Endothelial cell of umbilical vein (primary cell): ENCODE measurements around the gene CLIP1. TPM values are rescaled to one million over a fixed set of nuclear protein-coding genes. Genes with fewer than 3 reads are reported as not detected.

Experiments
- BruUV-seq: library from RNA; stranded (reverse); fragments of 400-500 nt; replicated peaks from 2 replicates; lab custom pipeline; 2021; lab: Mats Ljungman, UMichigan
- CTCF ChIA-PET: fragments of 300-600, 350-600 bp; sonication (Branson Sonifier 250); formaldehyde crosslinking; loops from one replicate; lab custom pipeline; 2021; ENCODE audit warnings: antibody characterized with exemption, inconsistent platforms; lab: Charles Lee
- POLR2A ChIA-PET: fragments of 300-600, 350-600 bp; sonication (Branson Sonifier 250); formaldehyde crosslinking; loops from one replicate; lab custom pipeline; 2021; ENCODE audit warnings: antibody characterized with exemption, inconsistent platforms; lab: Charles Lee
- DNase-seq: peaks from one replicate; pipeline ENCODE4 v3.0.0-alpha.2; 2011; ENCODE audit warnings: low read depth, low spot score
- FAIRE-seq: peaks from 2 replicates; lab custom pipeline; 2011; peaks lifted over from hg19 to GRCh38; lab: Jason Lieb, UNC
- H2AFZ ChIP-seq: 2 replicates; pipeline ENCODE4 v1.6.0; 2012; ENCODE audit warnings: low read depth, low read length, control low read depth, inconsistent platforms
- H3K27ac ChIP-seq: 2 replicates; pipeline ENCODE4 v1.5.1; 2011; ENCODE audit warnings: low read depth, mild to moderate bottlenecking, control low read depth, low read length, moderate library complexity; ENCODE audit not compliant: insufficient read depth
- H3K27me3 ChIP-seq, 2 experiments: 2 replicates each; pipeline versions ENCODE4 v1.6.0 to v1.6.1; 2011; ENCODE audit warnings: low read length in 2 of 2, mixed read lengths in 1 of 2; ENCODE audit not compliant: control insufficient read depth in 2 of 2, insufficient read depth in 2 of 2
- H3K36me3 ChIP-seq, 2 experiments: 2 replicates in 1 of 2; 3 replicates in 1 of 2; pipeline ENCODE4 v1.5.1; 2011; ENCODE audit warnings: low read length in 2 of 2, mild to moderate bottlenecking in 1 of 2, moderate library complexity in 1 of 2; ENCODE audit not compliant: control insufficient read depth in 2 of 2, insufficient read depth in 2 of 2; ENCODE audit errors: extremely low read depth in 1 of 2
- H3K4me1 ChIP-seq: 3 replicates; pipeline ENCODE4 v1.5.1; 2011; ENCODE audit warnings: mild to moderate bottlenecking, low read length; ENCODE audit not compliant: control insufficient read depth, insufficient read depth; ENCODE audit errors: extremely low read depth
- H3K4me2 ChIP-seq: 2 replicates; pipeline ENCODE4 v1.6.1; 2011; ENCODE audit warnings: low read length, control low read depth, mixed read lengths; ENCODE audit not compliant: insufficient read depth
- H3K4me3 ChIP-seq, 3 experiments: fragments of 200-600 bp in 1 of 3; sonication (generic), shearing (Covaris generic) in 1 of 3; replicated peaks in 1 of 3; 2 replicates each; pipeline ENCODE4 v1.5.1; 2011 to 2016; ENCODE audit warnings: control low read depth in 3 of 3, low read length in 3 of 3, mild to moderate bottlenecking in 2 of 3, inconsistent platforms in 1 of 3, low read depth in 1 of 3, moderate library complexity in 1 of 3; ENCODE audit not compliant: insufficient read depth in 1 of 3
- H3K79me2 ChIP-seq: 2 replicates; pipeline ENCODE4 v1.6.0; 2012; ENCODE audit warnings: low read length, inconsistent platforms; ENCODE audit not compliant: control insufficient read depth, insufficient read depth
- H3K9ac ChIP-seq: replicated peaks from 2 replicates; pipeline ENCODE3; 2011; ENCODE audit warnings: low read length, control low read depth; ENCODE audit not compliant: insufficient read depth; ENCODE audit errors: extremely low read depth
- H3K9me1 ChIP-seq: replicated peaks from 3 replicates; pipeline ENCODE4 v1.6.0; 2011; ENCODE audit warnings: mild to moderate bottlenecking, low read length; ENCODE audit not compliant: control insufficient read depth, insufficient read depth; ENCODE audit errors: extremely low read depth
- H3K9me3 ChIP-seq: replicated peaks from 2 replicates; pipeline ENCODE4 v1.5.1; 2012; ENCODE audit warnings: low read length, inconsistent platforms; ENCODE audit not compliant: control insufficient read depth, insufficient read depth
- H4K20me1 ChIP-seq: replicated peaks from 2 replicates; pipeline ENCODE3; 2011; ENCODE audit warnings: mild to moderate bottlenecking, low read length; ENCODE audit not compliant: control insufficient read depth, insufficient read depth; ENCODE audit errors: extremely low read depth
- EZH2 ChIP-seq: IDR thresholded peaks from 2 replicates; pipeline ENCODE4 v1.6.1; 2012; ENCODE audit warnings: borderline replicate concordance, low read depth, mild to moderate bottlenecking, moderate library complexity, low read length, inconsistent platforms; ENCODE audit not compliant: severe bottlenecking
- FOS ChIP-seq: IDR thresholded peaks from 2 replicates; pipeline ENCODE4 v1.6.1; 2011; ENCODE audit warnings: mild to moderate bottlenecking, low read length, moderate library complexity, borderline replicate concordance; ENCODE audit not compliant: insufficient read depth
- GATA2 ChIP-seq: IDR thresholded peaks from 2 replicates; pipeline ENCODE4 v1.7.0; 2011; ENCODE audit warnings: low read depth, mild to moderate bottlenecking, moderate library complexity, mixed read lengths, low read length; ENCODE audit not compliant: insufficient read length, insufficient read depth
- JUN ChIP-seq: IDR thresholded peaks from 2 replicates; pipeline ENCODE4 v1.6.1; 2011; ENCODE audit warnings: borderline replicate concordance, low read depth; ENCODE audit not compliant: insufficient read length, insufficient read depth
- MYC ChIP-seq: IDR thresholded peaks from one replicate; pipeline ENCODE4 v1.6.1; 2011; ENCODE audit warnings: mild to moderate bottlenecking, low read depth, low read length
- POLR2A ChIP-seq: IDR thresholded peaks from 2 replicates; pipeline ENCODE4 v1.6.1; 2012; ENCODE audit warnings: low read depth, mild to moderate bottlenecking, control low read depth, low read length
- POLR2AphosphoS5 ChIP-seq: IDR thresholded peaks from 2 replicates; pipeline ENCODE4 v1.6.1; 2012; ENCODE audit warnings: low read depth, mild to moderate bottlenecking, control low read depth, low read length, moderate library complexity; ENCODE audit not compliant: insufficient read depth
- dilution Hi-C: fragments of 300-500 bp; cut with MboI; formaldehyde crosslinking; loops from one replicate; pipeline ENCODE4 v1.15.0; 2019; ENCODE audit warnings: low sequenced_read_pairs; ENCODE audit not compliant: extremely low pct_ligation_motif_present
- intact Hi-C: fragments of 100-400 bp; cut with micrococcal nuclease; formaldehyde crosslinking; loops from one replicate; pipeline ENCODE4 v1.10.0; 2022
- polyA plus RNA-seq, 4 experiments: library from polyadenylated mRNA; depleted of rRNA in 3 of 4; stranded (reverse) in 3 of 4; unstranded in 1 of 4; fragments of >200 nt; gene quantifications; 2 replicates each; pipeline versions ENCODE4 v1.2.1 to v1.2.3, GENCODE V29; 2011 to 2012; ENCODE audit warnings: missing spikeins in 1 of 4
- total RNA-seq: library from RNA; stranded (reverse); gene quantifications from 2 replicates; pipeline ENCODE4 v1.2.3, GENCODE V29; 2021
- TF ChIP-seq, protein P1 (sequence below): IDR thresholded peaks from 2 replicates; pipeline ENCODE4 v1.6.1; 2011; ENCODE audit not compliant: insufficient read depth, insufficient read length
- TF ChIP-seq, protein P2 (sequence below), 2 donors: IDR thresholded peaks; 1 replicate in 1 of 2; 2 replicates in 1 of 2; pipeline ENCODE4 v1.5.1; 2011; ENCODE audit warnings: low read length in 2 of 2, mild to moderate bottlenecking in 2 of 2, moderate library complexity in 2 of 2, control low read depth in 1 of 2, inconsistent platforms in 1 of 2, low read depth in 1 of 2; ENCODE audit not compliant: insufficient read depth in 1 of 2; ENCODE audit errors: extremely low read depth in 1 of 2

Gene CLIP1
- total and polyA plus RNA-seq, 2 donors (not counting 3 experiments of a cell fraction or from before 2014, with no cell fraction given), result 56.5 to 84.3 TPM

- Histone ChIP-seq H3K27ac (no peak overlapping the region), H4K20me1 (peaks cover 3% of the 10 kb centered on the region), H3K4me1 (no peaks in the 10 kb centered on the region), H3K9me1 (no peaks in the 10 kb centered on the region), H3K4me3 (no peak overlapping the region), H3K36me3 (peaks cover 4 to 5% of the 10 kb centered on the region in 2 experiments), H3K9ac (no peak overlapping the region), H2AFZ (no peak overlapping the region), H3K9me3 (no peaks in the 10 kb centered on the region), H3K27me3 (no peaks in the 10 kb centered on the region), H3K4me2 (no peak overlapping the region), H3K79me2 (peaks cover 23% of the 10 kb centered on the region)
- TF ChIP-seq MYC (no peak), GATA2 (no peak), EZH2 (no peak), JUN (no peak), FOS (no peak), POLR2A (no peak), POLR2AphosphoS5 (no peak)
- TF ChIP-seq, protein P1, sequence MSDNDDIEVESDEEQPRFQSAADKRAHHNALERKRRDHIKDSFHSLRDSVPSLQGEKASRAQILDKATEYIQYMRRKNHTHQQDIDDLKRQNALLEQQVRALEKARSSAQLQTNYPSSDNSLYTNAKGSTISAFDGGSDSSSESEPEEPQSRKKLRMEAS, result no peak
- TF ChIP-seq, protein P2, sequence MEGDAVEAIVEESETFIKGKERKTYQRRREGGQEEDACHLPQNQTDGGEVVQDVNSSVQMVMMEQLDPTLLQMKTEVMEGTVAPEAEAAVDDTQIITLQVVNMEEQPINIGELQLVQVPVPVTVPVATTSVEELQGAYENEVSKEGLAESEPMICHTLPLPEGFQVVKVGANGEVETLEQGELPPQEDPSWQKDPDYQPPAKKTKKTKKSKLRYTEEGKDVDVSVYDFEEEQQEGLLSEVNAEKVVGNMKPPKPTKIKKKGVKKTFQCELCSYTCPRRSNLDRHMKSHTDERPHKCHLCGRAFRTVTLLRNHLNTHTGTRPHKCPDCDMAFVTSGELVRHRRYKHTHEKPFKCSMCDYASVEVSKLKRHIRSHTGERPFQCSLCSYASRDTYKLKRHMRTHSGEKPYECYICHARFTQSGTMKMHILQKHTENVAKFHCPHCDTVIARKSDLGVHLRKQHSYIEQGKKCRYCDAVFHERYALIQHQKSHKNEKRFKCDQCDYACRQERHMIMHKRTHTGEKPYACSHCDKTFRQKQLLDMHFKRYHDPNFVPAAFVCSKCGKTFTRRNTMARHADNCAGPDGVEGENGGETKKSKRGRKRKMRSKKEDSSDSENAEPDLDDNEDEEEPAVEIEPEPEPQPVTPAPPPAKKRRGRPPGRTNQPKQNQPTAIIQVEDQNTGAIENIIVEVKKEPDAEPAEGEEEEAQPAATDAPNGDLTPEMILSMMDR (IDR thresholded peaks at IDR 0.05; ENCODE audit: extremely low read depth in 1 of 2, insufficient read depth in 1 of 2, low read depth in 1 of 2, low read length in 2 of 2), result no peak
- ChIA-PET CTCF (interaction anchor here (1.7 kb wide), 1 partner anchor 89 kb away, joined by 4 read pairs; no protein-coding TSS in a partner anchor), POLR2A (interaction anchor here (0.6 kb wide), 1 partner anchor 345 kb away, joined by 3 read pairs; no protein-coding TSS in a partner anchor)
- dilution Hi-C loops, result no loop called here
- no TSS peak for BruUV-seq
- intact Hi-C loops, result no loop called here
- DNase-seq (no peak), FAIRE-seq (no peak)
Observed at GRCh38 chr12:122382919-122383350, 39.5 kb downstream of the CLIP1 start.
